ENCODE measurements around the gene CRB3.

Gene CRB3

DNA sequence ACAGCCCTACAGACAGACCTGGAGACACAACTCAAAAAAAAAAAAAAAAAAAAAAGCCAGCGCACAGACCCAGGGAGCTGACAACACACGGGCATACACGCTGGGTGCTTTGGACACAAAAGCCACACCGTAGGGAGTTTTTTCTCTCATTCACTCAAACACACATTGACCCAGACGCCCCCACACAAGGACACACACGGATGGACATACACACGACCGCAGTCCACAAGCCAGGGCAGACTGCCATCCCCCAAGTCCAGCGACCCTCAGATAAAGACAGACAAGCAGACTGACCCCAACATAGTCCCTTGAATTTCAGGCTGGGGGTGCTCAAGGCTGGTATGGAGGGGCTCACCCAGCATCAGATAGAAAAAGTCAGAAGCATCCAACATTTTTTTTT, 50.0 kb downstream of the CRB3 start:
- no peak for DNase-seq (ENCODE audit: low read depth)
- TF ChIP-seq, protein P1, sequence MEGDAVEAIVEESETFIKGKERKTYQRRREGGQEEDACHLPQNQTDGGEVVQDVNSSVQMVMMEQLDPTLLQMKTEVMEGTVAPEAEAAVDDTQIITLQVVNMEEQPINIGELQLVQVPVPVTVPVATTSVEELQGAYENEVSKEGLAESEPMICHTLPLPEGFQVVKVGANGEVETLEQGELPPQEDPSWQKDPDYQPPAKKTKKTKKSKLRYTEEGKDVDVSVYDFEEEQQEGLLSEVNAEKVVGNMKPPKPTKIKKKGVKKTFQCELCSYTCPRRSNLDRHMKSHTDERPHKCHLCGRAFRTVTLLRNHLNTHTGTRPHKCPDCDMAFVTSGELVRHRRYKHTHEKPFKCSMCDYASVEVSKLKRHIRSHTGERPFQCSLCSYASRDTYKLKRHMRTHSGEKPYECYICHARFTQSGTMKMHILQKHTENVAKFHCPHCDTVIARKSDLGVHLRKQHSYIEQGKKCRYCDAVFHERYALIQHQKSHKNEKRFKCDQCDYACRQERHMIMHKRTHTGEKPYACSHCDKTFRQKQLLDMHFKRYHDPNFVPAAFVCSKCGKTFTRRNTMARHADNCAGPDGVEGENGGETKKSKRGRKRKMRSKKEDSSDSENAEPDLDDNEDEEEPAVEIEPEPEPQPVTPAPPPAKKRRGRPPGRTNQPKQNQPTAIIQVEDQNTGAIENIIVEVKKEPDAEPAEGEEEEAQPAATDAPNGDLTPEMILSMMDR (conservative IDR thresholded peaks at IDR 0.05; ENCODE audit: control insufficient read depth, insufficient read depth, low read depth, low read length), result no peak
- H3K4me3 ChIP-seq (ENCODE audit: control insufficient read depth, low read depth, low read length), result no peak overlapping the region

DNA sequence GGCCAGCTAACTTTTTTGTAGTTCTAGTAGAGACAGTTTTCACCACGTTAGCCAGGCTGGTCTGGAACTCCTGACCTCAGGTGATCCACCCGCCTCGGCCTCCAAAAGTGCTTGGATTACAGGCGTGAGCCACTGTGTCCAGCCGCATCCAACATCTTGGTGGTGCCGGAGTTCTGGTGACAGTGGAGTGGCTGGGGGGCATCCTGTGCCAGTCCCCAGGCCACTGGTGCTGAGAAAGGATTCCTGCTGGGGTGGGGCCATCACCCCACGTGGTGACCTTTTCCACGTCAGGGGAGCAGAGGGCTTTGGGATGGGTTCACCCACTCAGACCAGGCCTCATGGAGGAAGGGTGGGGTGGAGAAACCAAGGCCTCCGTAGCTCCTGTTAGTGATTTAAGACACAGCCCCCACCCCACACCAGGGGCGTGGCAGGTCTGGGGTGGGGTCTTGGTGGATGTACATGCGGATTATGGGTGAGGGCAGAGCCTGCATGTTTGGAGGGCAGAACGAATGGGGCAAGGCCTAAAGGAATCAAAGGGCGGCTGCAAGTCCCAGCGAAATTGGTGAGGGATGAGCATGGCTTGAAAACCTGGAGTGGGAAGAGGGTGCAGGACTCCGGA, 51.0 kb downstream of the CRB3 start:
- TF ChIP-seq, protein P1 (conservative IDR thresholded peaks at IDR 0.05; ENCODE audit: control insufficient read depth, insufficient read depth, low read depth, low read length), result no peak
- no peak overlapping the region for H3K4me3 ChIP-seq (ENCODE audit: control insufficient read depth, low read depth, low read length)
- no peak for DNase-seq (ENCODE audit: low read depth)

DNA sequence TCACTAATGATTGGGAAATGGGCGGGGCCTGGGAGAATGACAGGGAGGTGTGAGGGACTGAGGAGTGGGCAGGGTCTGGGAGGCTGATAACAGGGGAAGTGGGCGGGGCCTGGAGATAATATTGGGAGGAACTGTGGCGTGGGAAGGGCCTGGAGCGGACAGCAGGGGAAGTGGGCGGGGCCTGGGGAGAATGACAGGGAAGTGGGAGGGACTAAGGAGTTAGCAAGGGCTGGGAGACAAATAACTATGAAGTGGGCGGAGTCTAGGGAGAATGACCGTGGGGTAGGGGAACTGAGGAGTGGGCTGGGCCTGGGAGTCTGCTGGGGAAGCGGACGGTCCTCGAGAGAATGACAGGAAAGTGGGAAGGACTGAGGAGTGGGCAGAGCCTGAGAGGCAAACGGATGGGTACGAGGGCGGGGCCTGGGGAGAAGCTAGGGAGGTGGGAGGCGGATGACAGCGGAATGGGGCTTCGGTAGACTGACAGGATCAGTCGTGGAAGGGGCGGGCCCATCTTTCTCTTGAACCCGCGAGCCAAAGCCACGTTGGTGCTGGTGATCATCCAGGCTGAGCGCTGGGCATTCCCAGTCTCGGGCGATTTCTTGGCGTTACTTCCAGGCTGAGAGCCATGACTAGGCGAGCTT, 52.1 kb downstream of the CRB3 start:
- TF ChIP-seq, protein P1 (conservative IDR thresholded peaks at IDR 0.05; ENCODE audit: control insufficient read depth, insufficient read depth, low read depth, low read length), result no peak
- H3K4me3 ChIP-seq (ENCODE audit: control insufficient read depth, low read depth, low read length), result peak overlapping the region; percentile 60
- DNase-seq (ENCODE audit: low read depth), result peak; percentile 82

Data from fibroblast of mammary gland (primary cell).